HFF-Myc (cell line): ENCODE results near the gene FMOD.

Source experiments
- DNase-seq: peaks from one replicate; pipeline ENCODE4 v3.0.0-alpha.2; 2011; ENCODE audit warnings: low read depth; ENCODE audit errors: extremely low read depth
- H3K4me3 ChIP-seq: replicated peaks from 2 replicates; pipeline ENCODE4 v1.5.1; 2011; ENCODE audit warnings: low read depth, mild to moderate bottlenecking, control low read depth, low read length
- TF ChIP-seq, protein P1 (sequence below): IDR thresholded peaks from 2 replicates; pipeline ENCODE4 v1.5.1; 2012; ENCODE audit warnings: mild to moderate bottlenecking, low read depth, low read length, control low read depth; ENCODE audit errors: missing control alignments

The FMOD gene

DNA sequence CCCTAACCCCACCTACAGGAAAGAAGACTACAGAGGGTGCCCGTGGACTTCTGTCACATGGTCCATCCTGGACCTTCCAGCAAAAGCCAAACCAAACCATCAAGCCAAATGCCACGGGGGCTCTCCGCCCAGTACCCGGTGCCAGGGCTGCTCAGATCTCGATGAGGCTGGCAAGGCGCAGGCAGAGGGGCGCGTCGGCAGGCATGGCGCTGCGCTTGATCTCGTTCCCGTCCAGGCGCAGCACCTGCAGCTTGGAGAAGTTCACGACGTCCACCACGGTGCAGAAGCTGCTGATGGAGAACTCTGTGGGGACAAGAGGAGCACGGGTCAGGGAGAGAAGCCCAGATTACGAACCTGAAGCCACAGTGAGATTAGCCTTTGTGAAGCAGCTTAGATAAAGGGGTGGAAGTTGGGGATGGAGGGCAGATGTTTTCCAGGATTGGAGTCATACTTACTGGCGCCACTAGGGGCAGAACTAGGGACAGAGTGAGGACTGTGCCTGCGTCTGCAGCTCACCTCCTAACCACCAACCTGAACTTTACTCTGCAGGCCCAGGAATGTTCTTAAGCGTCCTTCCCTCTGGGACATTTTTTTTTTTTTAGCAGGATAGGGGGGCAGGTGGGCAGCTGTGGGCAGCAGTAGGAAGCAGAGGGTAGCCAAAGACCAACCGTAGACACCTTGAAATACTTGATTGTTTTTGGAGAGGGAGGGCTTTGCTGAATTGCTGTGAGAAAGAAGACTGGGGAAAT, 8.6 kb downstream of the FMOD start:
- TF ChIP-seq, protein P1, sequence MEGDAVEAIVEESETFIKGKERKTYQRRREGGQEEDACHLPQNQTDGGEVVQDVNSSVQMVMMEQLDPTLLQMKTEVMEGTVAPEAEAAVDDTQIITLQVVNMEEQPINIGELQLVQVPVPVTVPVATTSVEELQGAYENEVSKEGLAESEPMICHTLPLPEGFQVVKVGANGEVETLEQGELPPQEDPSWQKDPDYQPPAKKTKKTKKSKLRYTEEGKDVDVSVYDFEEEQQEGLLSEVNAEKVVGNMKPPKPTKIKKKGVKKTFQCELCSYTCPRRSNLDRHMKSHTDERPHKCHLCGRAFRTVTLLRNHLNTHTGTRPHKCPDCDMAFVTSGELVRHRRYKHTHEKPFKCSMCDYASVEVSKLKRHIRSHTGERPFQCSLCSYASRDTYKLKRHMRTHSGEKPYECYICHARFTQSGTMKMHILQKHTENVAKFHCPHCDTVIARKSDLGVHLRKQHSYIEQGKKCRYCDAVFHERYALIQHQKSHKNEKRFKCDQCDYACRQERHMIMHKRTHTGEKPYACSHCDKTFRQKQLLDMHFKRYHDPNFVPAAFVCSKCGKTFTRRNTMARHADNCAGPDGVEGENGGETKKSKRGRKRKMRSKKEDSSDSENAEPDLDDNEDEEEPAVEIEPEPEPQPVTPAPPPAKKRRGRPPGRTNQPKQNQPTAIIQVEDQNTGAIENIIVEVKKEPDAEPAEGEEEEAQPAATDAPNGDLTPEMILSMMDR, result peak; percentile 82
- DNase-seq, result no peak
- no peak overlapping the region for H3K4me3 ChIP-seq

DNA sequence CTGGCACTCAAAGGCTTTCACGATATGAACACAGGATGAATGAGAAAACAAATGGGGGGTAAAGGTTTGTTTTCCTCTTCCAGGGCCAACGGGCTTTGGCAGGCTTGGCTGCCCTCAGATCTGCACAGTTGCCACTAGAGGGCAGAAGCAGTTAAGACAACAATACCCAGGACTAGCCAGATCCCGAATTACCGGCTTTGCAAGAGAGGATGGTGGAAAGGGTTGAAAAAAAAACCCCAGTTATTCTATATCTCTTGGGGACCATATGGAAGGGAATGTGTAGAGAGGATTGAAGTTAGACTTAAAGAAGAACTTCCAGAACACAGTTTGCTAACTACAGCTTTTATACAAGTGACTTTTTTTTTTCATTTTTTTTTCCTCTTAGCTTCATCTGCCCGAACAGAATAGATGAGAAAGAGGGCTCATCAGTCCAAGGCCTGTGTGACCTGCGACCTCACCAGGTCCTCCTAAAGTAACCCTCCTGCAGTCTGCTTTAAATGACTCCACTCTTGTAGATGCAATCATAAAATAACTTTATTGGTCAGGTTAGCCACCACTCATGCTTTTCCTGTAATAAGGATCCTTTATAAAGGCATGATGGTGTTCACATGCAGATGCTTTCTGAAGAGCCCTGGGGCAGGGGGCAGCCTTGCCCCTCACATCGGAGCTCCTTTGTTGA, 10.7 kb downstream of the FMOD start:
- DNase-seq, result peak; percentile 69
- TF ChIP-seq, protein P1, result peak; percentile 90
- no peak overlapping the region for H3K4me3 ChIP-seq

DNA sequence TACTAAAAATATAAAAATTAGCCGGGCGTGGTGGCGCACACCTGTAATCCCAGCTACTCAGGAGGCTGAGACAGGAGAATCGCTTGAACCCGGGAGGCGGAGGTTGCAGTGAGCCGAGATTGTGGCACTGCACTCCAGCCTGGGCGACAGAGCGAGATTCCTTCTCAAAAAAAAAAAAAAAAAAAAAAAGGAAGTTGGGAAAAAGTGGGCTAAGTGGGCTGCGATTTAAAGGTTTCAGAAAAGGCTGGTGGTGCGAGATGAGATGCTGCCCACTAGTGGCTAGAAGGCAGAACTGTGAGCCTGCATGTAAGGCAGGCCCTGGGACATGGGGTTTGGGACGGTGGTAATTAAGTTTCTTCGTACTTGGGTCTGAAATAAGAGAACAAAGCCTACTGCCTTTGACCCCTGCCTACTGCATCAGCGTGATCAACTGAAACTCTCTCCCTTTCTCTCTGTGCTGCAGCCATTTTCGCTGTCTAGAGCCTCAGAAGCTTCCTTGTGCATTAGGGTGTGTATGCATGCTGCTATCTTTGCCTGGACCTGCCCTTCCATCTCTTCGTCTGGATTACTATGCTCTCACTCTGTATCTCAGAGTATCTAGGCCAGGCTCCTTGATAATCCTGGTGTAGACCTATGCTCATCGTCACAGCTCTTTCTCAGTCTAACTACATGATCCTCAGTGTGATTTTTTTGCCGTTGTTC, 12.4 kb downstream of the FMOD start:
- TF ChIP-seq, protein P1, result peak; percentile 93
- DNase-seq, result peak; percentile 45
- H3K4me3 ChIP-seq, result no peak overlapping the region

DNA sequence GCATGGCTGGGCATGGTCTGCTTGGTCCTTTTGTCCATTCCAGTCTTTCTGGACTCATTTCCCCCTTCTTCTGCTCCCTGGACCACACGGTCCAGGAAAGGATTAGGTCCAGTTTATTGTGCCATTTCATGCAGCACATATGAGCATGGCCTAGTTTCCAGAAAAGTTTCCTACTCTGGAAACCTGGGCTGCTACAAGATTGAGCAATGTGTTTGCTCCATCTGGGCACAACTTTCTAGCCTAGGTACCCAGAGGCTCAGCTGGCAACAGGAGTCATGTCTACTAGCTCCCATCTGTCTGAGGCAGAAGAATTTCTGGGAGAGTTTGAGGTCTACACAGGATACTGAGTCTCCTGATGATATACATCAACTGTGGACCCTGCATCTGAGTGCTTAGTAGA, 14.8 kb downstream of the FMOD start:
- TF ChIP-seq, protein P1, result no peak
- no peak overlapping the region for H3K4me3 ChIP-seq
- no peak for DNase-seq

DNA sequence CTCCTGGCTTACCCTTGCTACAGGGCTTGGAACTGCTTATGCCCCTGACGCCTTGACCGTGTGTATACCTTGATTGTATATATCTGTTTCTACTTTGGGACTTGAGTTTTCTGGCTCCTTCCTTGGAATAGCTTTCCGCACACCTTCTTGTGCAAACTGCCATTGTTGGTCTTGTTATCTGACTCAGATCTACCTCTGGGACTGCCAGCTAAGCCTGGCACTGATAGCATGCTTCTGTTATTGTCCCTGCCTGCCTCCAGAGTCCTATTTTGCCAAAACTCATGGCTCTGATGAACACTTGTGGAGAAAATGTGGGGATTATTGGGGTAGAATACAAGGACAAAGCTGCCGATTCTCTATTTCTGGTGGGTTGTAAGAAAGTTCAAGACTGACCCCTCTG, 15.4 kb downstream of the FMOD start:
- TF ChIP-seq, protein P1, result no peak
- no peak for DNase-seq
- H3K4me3 ChIP-seq, result no peak overlapping the region

DNA sequence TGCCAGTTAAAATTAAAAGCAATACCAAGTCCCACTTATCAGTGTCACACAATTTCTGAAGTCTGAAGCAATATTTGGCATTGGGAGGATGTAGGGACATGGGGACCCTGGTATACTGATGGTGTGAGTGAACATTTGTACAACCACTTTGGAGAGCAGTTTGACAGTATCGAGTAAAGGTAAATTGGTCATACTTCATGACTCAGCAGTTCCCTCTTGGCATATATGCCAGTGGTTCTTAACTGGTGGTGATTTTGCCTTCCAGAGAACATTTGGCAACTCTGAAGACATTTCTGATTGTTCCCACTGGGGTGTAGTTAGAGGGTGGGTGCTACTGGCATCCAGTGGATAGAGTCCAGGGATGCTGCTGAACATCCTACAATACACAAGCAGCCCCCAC, 19.7 kb downstream of the FMOD start:
- TF ChIP-seq, protein P1, result no peak
- H3K4me3 ChIP-seq, result no peak overlapping the region
- DNase-seq, result no peak
